GM19025 (cell line): ENCODE measurements around the gene OR2T11.
"Not testable (repeated sequence)": the region's sequence is repeated elsewhere in the genome, so short reads cannot be mapped to it uniquely, and the experiment has no call there.

Source experiments
- ATAC-seq: cut with Tn5 transposase; IDR thresholded peaks from one replicate; pipeline ENCODE4 v1.9.1; 2021; ENCODE audit warnings: mild to moderate bottlenecking, low read depth, moderate library complexity; ENCODE audit not compliant: unreplicated experiment

Gene OR2T11

DNA sequence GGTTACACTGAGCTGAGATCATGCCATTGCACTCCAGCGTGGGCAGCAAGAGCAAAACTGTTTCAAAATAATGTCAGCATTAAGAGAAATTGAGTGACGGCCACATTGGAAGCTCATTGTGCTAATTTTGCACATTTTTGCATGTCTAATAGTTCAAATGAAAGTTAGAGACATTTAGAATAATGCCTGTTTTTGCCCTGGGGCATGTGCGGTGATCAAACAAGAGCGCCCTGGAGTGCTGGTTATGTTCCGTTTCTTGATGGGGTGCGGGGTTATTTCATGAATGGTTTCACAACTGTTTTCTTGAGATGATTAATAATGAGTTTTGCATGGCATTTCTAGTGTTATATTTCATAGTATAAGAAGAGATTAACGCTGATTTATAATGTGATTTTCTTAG, 13.1 kb downstream of the OR2T11 start:
- no peak for ATAC-seq

DNA sequence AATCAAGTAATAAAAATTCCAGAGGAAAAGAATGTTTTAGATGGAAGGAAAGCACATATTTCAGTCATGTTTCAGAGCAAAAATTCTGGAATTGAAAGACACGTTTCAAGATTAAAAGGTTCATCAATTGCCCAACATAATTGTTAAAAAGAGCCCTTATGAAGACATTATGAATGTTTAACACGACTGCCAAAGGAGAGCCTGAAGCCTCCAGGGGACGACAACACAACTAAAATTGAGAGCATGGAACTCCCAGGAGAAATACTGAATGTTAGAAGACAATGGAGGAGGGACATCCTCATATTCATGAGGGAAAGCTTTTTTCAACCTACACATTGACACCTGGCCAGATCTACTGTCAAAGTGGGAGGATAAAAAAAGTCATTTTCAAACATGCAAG, 16.0 kb downstream of the OR2T11 start:
- ATAC-seq: no peak

DNA sequence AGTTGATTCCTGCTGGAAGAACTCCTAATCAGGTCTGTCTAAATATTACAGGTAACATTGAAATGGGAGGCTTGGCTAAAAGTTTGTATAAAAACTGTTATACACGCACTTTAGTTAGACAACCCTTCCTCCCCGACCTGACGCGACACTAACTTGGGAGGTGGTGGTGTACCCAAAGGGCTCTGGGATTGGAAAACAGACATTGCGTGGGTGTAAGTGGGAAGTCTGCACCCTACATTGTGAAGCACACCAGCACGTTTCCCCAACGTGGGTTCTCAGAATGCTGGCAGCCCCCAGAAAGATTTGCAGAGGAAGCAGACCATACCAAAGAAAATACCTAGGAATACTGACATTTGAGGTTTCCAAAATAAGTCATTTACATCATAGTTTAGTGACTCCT, 16.8 kb downstream of the OR2T11 start:
- ATAC-seq: no peak

DNA sequence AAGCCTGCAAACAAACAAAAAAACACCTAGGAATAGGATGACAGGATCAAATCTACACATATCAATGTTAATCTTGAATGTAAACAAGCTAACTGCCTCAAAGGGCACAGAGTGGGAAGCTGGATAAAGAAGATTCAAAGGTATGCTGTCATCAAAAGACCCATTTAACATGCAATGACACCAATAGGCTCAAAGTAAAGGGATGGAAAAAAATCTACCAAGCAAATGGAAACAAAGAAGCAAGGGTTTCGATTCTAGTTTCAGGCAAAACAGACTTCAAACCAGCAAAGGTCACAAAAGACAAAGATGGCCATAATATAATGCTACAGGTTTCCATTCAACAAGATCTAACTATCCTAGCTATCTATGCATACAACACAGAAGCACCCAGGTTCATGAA, 21.1 kb downstream of the OR2T11 start:
- no peak for ATAC-seq

DNA sequence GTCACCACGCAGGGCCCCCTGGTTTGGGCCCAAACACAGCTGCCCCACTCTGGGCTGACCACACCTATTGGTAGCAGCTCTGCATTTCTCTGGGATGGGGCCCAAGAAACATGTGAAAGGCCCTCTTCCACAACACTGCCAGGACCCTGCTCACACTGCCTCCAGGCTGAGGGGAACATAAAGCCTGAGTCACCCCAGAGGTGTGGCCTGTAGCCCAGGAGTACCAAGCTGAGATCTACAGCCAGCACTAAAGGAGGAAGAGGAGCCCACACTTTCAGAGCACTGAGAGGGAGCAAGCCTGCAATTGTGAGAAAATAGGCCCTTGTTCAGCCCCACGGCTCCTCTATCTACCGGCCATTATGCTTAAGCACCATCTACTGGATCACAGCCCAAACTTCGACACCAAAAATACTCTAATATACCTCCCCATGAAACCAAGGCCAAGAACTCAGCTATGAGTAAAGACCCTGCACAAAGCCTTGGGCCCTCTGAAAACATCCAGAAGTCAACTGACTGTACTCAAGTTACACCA, 22.9 kb downstream of the OR2T11 start:
- no peak for ATAC-seq

DNA sequence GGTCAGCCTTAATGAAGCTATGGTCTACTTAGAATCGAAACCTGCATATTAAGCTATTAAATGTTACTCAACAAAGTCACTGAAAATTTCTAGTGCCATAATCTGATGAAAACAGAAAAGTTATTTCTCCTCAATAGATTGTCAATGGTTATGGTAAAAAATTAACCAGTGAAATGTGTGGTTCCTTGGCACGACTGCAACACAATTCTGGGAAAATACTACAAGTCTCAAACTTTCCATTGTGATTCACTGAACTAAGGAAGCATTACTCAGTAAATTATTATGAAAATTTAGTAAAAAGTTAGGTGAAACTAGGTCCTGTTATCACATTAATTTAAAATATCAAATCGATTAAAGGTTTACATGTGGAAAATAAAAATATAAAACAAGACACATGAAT, 24.6 kb downstream of the OR2T11 start:
- ATAC-seq: no peak

DNA sequence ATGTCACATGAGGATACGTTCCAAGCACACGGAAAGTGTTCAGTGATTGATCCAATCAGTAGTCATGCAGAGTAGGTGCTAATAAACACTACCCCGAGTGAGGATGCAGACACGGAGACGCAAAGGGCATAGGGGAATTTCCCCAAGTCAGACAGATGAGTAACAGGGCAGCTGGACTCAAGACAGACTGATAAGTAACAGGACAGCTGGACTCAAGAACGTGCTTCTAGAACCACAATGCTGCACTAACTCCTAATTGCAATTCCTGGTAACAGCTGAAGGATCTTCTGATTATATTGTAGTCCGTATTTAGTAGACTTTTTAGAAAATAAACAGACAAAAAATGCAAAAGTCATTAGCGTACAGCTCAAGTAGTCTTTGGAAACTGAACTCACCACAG, 35.5 kb downstream of the OR2T11 start:
- no peak for ATAC-seq

DNA sequence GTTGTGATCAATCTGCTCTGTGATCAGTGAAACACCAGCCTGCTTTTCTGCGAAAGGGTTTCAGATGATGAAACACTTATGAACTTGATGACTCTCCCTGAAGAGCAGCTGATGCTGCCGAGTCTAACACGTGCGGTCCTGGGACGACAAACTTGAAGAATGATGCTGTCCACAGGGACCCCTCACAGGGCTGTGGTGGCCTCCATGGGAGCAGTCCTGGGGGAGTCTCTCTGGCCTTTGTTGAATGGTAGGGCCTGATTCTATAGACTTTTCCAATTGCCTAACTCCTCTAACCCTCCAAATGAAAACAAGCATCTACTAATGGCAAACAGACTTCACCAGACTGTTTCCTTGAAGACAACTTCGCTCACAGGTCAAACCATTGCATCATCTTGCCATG, 37.3 kb downstream of the OR2T11 start, which contains the start of gene OR2T10:
Gene OR2T10, minus strand, starts transcription at position 112 of the 400 bp plus-strand sequence. CDS start 3,932 bp downstream, outside the sequence.
- no peak for ATAC-seq

DNA sequence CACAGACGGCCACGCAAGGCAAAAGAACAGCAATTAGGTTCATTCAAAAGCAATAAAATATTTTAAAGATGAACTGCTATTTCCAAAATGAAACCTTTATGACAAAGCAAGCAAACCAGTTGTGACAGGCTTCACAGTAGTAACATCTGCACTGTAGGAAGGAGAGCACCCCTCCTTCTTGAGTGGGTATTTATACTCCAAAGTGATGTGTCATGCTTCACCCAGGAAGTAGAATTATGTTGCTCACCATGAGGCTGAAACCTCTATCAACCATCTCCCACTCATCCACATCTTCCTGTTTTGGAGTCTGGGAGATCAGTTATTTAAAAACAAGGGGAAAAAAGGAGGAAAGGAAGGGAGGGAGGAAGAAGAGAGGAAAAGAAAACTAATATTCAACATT, 38.3 kb downstream of the OR2T11 start:
- no peak for ATAC-seq

DNA sequence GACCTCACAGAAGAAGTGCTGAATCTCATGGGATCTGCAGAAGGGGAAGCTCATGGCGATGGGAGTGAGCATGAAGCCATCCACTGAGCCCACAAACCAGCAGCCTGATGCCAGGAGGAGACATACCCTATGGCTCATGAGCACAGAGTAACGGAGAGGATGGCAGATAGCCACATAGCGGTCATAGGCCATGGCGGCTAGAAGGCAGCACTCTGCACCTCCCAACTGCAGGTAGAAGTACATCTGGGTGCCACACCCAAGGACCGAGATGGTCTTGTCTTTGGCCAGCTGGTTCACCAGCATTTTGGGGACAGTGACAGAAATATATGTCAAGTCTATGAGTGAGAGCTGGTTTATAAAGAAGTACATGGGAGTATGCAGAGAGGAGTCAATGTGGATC, 41.7 kb downstream of the OR2T11 start:
- ATAC-seq: no peak

DNA sequence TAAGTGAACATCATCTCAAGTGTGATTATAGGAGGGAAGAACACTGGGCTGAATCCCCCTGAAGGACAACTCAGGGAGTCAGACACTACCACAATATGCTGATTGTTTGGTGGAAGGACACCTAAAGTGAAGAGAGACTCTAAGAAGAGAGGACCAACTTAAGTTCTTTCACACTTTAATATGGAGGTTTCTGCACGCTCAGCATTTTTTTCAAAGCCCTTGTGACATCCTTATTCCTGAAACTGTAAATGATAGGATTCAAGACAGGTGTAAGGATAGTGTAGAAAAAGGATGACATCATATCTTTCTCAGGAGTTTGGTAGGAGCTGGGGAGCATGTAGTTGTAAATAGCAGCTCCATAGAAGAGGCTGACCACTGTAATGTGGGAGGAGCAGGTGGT, 42.2 kb downstream of the OR2T11 start:
- ATAC-seq: no peak

DNA sequence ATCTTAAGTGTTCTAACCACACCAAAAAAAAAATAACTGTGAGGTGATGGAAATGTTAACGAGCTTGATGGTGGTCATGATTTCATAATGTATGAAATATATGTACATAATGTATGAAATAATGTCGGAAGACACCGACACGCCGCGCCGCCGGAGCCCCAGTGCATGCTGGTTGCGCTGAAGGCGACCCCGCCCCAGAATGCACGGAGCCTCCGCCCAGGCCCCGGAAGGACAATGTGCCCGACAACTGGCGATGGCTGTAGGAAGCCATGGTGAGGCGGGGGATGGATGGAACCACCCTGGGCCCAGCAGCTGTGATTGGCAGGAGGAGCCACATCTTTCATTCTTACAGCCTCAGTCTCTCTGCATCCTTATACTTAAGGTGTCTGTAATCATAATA, 44.8 kb downstream of the OR2T11 start:
- ATAC-seq: no peak

DNA sequence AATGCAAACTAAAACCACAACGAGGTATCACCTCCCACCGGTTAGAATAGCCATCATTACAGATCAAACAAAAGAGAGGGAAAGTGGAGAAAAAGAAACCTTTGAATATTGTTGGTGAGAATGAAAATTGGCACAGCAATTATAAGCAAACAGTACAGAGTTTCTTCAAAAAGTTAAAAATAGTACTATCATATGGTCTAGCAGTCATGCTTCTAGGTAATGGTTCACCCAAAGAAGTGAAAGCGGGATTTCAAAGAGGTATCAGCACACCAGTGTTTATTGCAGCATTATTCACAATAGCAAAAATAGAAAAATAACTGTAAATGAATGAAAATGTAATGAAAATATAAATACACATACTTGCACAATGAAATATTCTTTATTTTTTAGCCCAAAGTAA, 45.6 kb downstream of the OR2T11 start:
- no peak for ATAC-seq

DNA sequence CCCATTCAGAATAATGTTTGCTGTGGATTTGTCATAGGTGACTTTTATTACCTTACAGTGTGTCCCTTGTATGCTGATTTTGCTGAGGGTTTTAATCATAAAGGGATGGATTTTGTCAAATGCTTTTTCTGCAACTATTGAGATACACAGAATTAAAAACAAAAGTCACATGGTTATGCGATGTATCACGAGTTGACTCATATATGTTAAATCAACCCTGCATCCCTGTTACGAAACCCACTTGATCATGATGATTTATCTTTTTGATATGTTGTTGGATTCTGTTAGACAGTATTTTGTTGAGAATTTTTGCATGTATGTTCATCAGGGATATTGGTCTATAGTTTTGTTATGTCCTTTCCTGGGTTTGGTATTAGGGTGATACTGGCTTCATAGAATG, 49.6 kb downstream of the OR2T11 start:
- no peak for ATAC-seq

DNA sequence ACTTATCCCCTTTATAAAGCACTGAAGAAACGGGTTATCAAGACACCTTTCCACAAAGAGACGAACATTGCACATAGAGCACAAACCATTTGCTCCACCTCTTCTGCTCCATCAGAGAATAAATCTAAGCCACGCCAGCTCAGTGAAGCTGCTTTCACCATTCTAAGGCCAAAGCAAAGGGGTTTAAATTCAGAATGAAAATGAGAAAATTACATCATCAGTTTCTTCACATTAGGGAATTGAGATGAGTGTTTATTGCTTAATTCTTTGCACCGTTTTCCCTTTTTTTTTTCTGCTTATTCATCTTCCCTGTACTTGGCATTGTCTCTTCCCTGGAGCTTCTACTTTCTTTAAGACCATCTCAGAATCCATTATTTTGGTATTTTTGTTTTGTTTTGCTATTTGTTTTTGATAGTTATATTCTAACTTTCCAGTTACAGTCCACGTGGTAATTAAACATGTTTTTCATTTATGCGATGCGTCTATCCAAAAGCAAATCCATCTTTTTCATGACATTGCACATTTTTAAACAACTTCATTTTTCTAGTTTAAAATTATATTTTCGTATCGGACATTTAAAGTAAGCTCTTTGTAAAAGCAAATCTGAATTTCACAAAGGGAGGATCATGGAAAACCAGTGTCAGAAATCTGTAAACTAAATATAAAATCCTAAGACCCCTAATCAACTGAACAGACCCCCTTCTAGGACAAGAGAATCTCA, 58.5 kb downstream of the OR2T11 start:
- ATAC-seq: no peak

DNA sequence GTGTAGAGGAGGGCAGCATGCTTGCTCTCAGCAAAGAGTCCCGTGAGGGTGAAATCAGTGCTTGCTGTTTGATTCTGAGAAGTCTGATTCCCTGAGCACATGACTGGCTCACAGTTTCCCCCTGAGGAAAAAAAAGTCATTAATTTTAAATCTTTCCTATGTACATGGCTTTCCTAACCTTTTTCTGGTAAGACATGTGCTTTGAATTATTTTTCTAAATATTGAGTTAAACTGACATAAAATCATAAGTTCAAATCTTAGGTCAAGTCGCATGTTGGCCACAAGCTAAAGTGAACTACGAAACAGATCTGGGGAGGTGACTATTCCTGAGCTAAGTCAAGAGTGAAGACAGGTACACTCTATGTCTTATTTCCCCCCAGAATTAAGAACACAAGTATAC, 60.2 kb downstream of the OR2T11 start, which contains the start of gene OR2T34:
Gene OR2T34, minus strand, starts transcription at position 101 of the 400 bp plus-strand sequence. Its CDS starts 0 bp downstream, at position 101.
- ATAC-seq: not testable (repeated sequence)

DNA sequence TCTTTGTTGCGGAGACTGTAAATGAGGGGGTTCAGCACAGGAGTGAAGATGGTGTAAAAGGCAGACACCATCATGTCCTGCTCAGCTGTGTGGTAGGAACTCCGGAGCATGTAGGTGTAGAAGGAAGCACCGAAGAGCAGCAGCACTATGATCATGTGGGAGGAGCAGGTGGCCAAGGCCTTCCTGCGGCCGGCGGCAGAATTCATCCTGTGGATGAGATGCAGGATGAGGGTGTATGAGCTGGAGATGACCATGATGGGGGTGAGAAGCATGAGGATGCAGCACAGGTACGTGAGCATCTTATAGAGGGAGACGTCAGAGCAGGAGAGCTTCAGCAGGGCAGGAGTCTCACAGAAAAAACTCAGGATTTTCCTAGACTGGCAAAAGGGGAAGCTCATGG, 61.0 kb downstream of the OR2T11 start:
- not testable (repeated sequence) for ATAC-seq
